Measurements from ENCODE around the gene WDR7. TPM values are rescaled to one million over a fixed set of nuclear protein-coding genes. Genes with fewer than 3 reads are reported as not detected.

The WDR7 gene
- total and polyA plus RNA-seq, 10 of the 15 experiments (the other 5 are each of a cell fraction or from before 2014, with no cell fraction given): 2.8 to 16.5 (median 11.7) TPM

DNA sequence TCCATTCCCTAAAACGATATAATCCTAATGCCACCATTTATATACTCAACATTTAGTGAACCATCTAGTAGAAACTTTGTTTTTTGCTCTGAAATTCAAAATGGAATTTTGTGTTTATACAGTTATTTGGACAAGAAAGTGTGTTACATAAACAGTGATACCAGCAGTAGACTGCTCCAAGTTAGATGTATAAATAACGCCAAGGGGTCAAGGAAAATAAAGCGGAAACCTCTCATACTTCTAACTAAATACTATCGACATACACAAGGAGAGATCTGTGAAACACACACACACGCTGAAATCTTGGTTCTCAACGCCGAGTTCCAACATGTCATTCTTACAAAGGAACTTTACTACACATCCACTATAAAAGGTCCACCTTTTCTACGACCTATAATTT is 14.0 kb upstream of the WDR7 start (continued):
- TF ChIP-seq, protein P1, sequence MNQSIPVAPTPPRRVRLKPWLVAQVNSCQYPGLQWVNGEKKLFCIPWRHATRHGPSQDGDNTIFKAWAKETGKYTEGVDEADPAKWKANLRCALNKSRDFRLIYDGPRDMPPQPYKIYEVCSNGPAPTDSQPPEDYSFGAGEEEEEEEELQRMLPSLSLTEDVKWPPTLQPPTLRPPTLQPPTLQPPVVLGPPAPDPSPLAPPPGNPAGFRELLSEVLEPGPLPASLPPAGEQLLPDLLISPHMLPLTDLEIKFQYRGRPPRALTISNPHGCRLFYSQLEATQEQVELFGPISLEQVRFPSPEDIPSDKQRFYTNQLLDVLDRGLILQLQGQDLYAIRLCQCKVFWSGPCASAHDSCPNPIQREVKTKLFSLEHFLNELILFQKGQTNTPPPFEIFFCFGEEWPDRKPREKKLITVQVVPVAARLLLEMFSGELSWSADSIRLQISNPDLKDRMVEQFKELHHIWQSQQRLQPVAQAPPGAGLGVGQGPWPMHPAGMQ (IDR thresholded peaks at IDR 0.05; ENCODE audit: borderline replicate concordance): no peak
- TF ChIP-seq RELA (IDR thresholded peaks at IDR 0.05; ENCODE audit: borderline replicate concordance, partially characterized antibody) (no peak), TBL1XR1 (IDR thresholded peaks at IDR 0.05; ENCODE audit: low read depth, low read length) (no peak), NRF1 (conservative IDR thresholded peaks at IDR 0.05; ENCODE audit: low read depth, low read length) (no peak), PAX8 (IDR thresholded peaks at IDR 0.05) (no peak), ZNF622 (IDR thresholded peaks at IDR 0.05) (no peak), STAT1 (conservative IDR thresholded peaks at IDR 0.05) (no peak), GABPA (IDR thresholded peaks at IDR 0.05; ENCODE audit: low read depth) (no peak), ZNF207 (IDR thresholded peaks at IDR 0.05; ENCODE audit: borderline replicate concordance) (no peak)
- TF ChIP-seq, protein P2, sequence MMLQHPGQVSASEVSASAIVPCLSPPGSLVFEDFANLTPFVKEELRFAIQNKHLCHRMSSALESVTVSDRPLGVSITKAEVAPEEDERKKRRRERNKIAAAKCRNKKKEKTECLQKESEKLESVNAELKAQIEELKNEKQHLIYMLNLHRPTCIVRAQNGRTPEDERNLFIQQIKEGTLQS (IDR thresholded peaks at IDR 0.05; ENCODE audit: borderline replicate concordance, extremely low read depth, low read depth, low read length): no peak
- TF ChIP-seq, protein P3, sequence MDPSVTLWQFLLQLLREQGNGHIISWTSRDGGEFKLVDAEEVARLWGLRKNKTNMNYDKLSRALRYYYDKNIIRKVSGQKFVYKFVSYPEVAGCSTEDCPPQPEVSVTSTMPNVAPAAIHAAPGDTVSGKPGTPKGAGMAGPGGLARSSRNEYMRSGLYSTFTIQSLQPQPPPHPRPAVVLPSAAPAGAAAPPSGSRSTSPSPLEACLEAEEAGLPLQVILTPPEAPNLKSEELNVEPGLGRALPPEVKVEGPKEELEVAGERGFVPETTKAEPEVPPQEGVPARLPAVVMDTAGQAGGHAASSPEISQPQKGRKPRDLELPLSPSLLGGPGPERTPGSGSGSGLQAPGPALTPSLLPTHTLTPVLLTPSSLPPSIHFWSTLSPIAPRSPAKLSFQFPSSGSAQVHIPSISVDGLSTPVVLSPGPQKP (IDR thresholded peaks at IDR 0.05; ENCODE audit: low read depth, low read length): no peak
